Right forelimb (tissue), 1 donor: ENCODE results near the gene COL26A1.
"Not testable (repeated sequence)": the region's sequence is repeated elsewhere in the genome, so short reads cannot be mapped to it uniquely, and the experiment has no call there.

ENCODE experiments used
- DNase-seq: peaks from one replicate; pipeline ENCODE4 v3.0.0-alpha.2; 2018

COL26A1 gene

GRCh38 chr7:101402835-101403234, 40.2 kb downstream of the COL26A1 start:
- no peak for DNase-seq

- DNase-seq, result no peak
Measured at GRCh38 chr7:101405474-101406067, 42.9 kb downstream of the COL26A1 start.

- peak; percentile 61 for DNase-seq
Measured at GRCh38 chr7:101410743-101411507, 48.2 kb downstream of the COL26A1 start.

- DNase-seq, result no peak
Measured at GRCh38 chr7:101411508-101411874, 48.8 kb downstream of the COL26A1 start.

- DNase-seq, result no peak
Measured at GRCh38 chr7:101412976-101413375, 50.3 kb downstream of the COL26A1 start.

- no peak for DNase-seq
Measured at GRCh38 chr7:101418694-101419093, 56.0 kb downstream of the COL26A1 start.

- no peak for DNase-seq
Measured at GRCh38 chr7:101419831-101420230, 57.2 kb downstream of the COL26A1 start.

GRCh38 chr7:101420436-101420835, 57.8 kb downstream of the COL26A1 start:
- DNase-seq, result no peak

- DNase-seq, result no peak
Measured at GRCh38 chr7:101422356-101423195, 59.9 kb downstream of the COL26A1 start.

- DNase-seq, result no peak
Measured at GRCh38 chr7:101426303-101427011, 63.8 kb downstream of the COL26A1 start.

GRCh38 chr7:101428093-101428866, 65.6 kb downstream of the COL26A1 start:
- DNase-seq, result no peak

- DNase-seq, result no peak
Measured at GRCh38 chr7:101432316-101432715, 69.6 kb downstream of the COL26A1 start.

- DNase-seq, result no peak
Measured at GRCh38 chr7:101433688-101434087, 71.0 kb downstream of the COL26A1 start.

GRCh38 chr7:101434155-101434554, 71.5 kb downstream of the COL26A1 start:
- DNase-seq, result not testable (repeated sequence)

- DNase-seq, result no peak
Measured at GRCh38 chr7:101435461-101436220, 73.0 kb downstream of the COL26A1 start.

GRCh38 chr7:101436221-101436735, 73.6 kb downstream of the COL26A1 start:
- no peak for DNase-seq

GRCh38 chr7:101436857-101437576, 74.3 kb downstream of the COL26A1 start:
- DNase-seq, result no peak

- DNase-seq, result no peak
Measured at GRCh38 chr7:101441890-101442289, 79.2 kb downstream of the COL26A1 start.

GRCh38 chr7:101442426-101443070, 79.9 kb downstream of the COL26A1 start:
- DNase-seq, result no peak

- no peak for DNase-seq
Measured at GRCh38 chr7:101450064-101450463, 87.4 kb downstream of the COL26A1 start.
